Heart left ventricle (tissue), 16 donors: Measurements from ENCODE around the gene MUL1. TPM values are rescaled to one million over a fixed set of nuclear protein-coding genes. Genes with fewer than 3 reads are reported as not detected.
A peak's percentile ranks its signal among the peaks of the same experiment; 100 is the strongest.

Source experiments
- ATAC-seq, 4 donors: fragments of 200-7000 bp; cut with Tn5 transposase; one replicate each; pipeline ENCODE4 v1.9.1; 2020 to 2022; ENCODE audit warnings: moderate library complexity in 4 of 4, mild to moderate bottlenecking in 3 of 4, moderate number of reproducible peaks in 1 of 4
- DNase-seq, 5 donors: peaks; one replicate each; pipeline ENCODE4 v3.0.0-alpha.2; 2020
- H3K27ac ChIP-seq, 12 donors: fragments of 200-600 bp; sonication (generic) in 4 of 12; one replicate each; pipeline versions ENCODE4 v1.5.0 to v1.8.0; 2016 to 2022; ENCODE audit warnings: mild to moderate bottlenecking in 2 of 12
- H3K27me3 ChIP-seq, 9 donors: fragments of 200-600 bp; sonication (generic) in 2 of 9; one replicate each; pipeline versions ENCODE4 v1.5.1 to v1.8.0; 2016 to 2022; ENCODE audit warnings: mild to moderate bottlenecking in 3 of 9
- H3K36me3 ChIP-seq, 9 donors: fragments of 200-600 bp; sonication (generic) in 2 of 9; one replicate each; pipeline versions ENCODE4 v1.5.0 to v1.8.0; 2018 to 2022; ENCODE audit warnings: mild to moderate bottlenecking in 2 of 9
- H3K4me1 ChIP-seq, 12 donors: fragments of 200-600 bp; sonication (generic) in 4 of 12; one replicate each; pipeline versions ENCODE4 v1.5.0 to v1.8.0; 2016 to 2022; ENCODE audit warnings: mild to moderate bottlenecking in 3 of 12
- H3K4me3 ChIP-seq, 12 donors: fragments of 200-600 bp; sonication (generic) in 4 of 12; one replicate each; pipeline versions ENCODE4 v1.5.0 to v1.8.0; 2017 to 2022; ENCODE audit warnings: mild to moderate bottlenecking in 9 of 12, moderate library complexity in 4 of 12
- H3K9me3 ChIP-seq, 12 donors: fragments of 200-600 bp; sonication (generic) in 4 of 12; one replicate each; pipeline versions ENCODE4 v1.5.0 to v1.8.0; 2016 to 2022; ENCODE audit warnings: mild to moderate bottlenecking in 1 of 12
- POLR2A ChIP-seq, 2 donors: fragments of 450-650 bp; IDR thresholded peaks; one replicate each; pipeline ENCODE4 v1.6.1; 2017; ENCODE audit warnings: antibody characterized with exemption in 2 of 2, mild to moderate bottlenecking in 2 of 2, moderate library complexity in 2 of 2
- WGBS, 4 donors: extraction: QIAGEN DNeasy Blood & Tissue Kit in 2 of 4; methylation state at CpG; one replicate each; pipeline versions ENCODE4 v1.1.5 to v1.1.7; 2013 to 2018; 5-methylcytosine and 5-hydroxymethylcytosine counted together
- intact Hi-C, 10 donors: fragments of 100-400 bp; cut with DNase I; formaldehyde crosslinking; loops; one replicate each; pipeline versions ENCODE4 v1.11.1 to v1.14.2; 2022
- polyA plus RNA-seq, 2 donors: library from polyadenylated mRNA; stranded (reverse); fragments of 200-250 nt; gene quantifications; one replicate each; pipeline ENCODE4 v1.2.3, GENCODE V29; 2013
- total RNA-seq, 9 donors: library from RNA; depleted of rRNA in 2 of 9; stranded (reverse); fragments of >200 nt in 2 of 9; fragmentation: NEBNext Ultra II Directional in 3 of 9; extraction: Animal tissue kit (Norgen Biotek cat#: 25700) in 3 of 9; gene quantifications; one replicate each; pipeline versions ENCODE4 v1.1.0 to v1.2.4, GENCODE V29; 2016 to 2023
- TF ChIP-seq, protein P1 (sequence below), 12 donors: fragments of 200-600 bp; sonication (generic) in 4 of 12; IDR thresholded peaks; one replicate each; pipeline versions ENCODE4 v1.5.0 to v1.8.0; 2018 to 2022; ENCODE audit warnings: antibody characterized with exemption in 12 of 12, mild to moderate bottlenecking in 5 of 12
- donor health status: ischemic (EF 13 %, LVEDD 7.1; RV severe dilation, severe dysfunction).
- donor health status: healthy with polysubstance abuse.
- donor health status: DM: no; HTN: yes; CAD: no.
- donor health status: DM: no; HTN: no; CAD: no.
- donor health status: ischemic (EF 25% LVEDD 6.9; RV normal size, moderate dysfunction).
- donor health status: ischemic (EF 25% LVEDD 5.7; RV mildly dilated, moderate dysfunction).
- donor health status: healthy.
- donor health status: DM: yes; HTN: yes; CAD: no.
- donor health status: ischemic (EF 35%, LVEDD 5.7; RV mildly dilated, moderate dysfunction).
- donor health status: nonischemic (EF 11% LVEDD 7.7; RV severe dilation, severe dysfunction).
- donor health status: DM: yes; HTN: yes; CAD: no.
- donor health status: PGD.
- donor health status: ischemic (EF 29% LVEDD 5.4; RV normal size, mild dysfunction).
- donor health status: nonischemic (EF 23%, LVEDD 6.1; RV moderate dilation, normal function).

Gene MUL1
- total and polyA plus RNA-seq, 11 donors, result 12.4 to 57.3 (median 41.2) TPM

- no peak for ATAC-seq
- DNase-seq, result no peak
- H3K36me3 ChIP-seq, result peaks cover 0 to 3% (median 0%) of the 10 kb centered on the region in 9 donors
- H3K4me3 ChIP-seq, result no peak overlapping the region
- H3K27ac ChIP-seq, result no peak overlapping the region
- intact Hi-C loops, result no loop called here
- no peak for TF ChIP-seq POLR2A (IDR thresholded peaks at IDR 0.05)
- TF ChIP-seq, protein P1, sequence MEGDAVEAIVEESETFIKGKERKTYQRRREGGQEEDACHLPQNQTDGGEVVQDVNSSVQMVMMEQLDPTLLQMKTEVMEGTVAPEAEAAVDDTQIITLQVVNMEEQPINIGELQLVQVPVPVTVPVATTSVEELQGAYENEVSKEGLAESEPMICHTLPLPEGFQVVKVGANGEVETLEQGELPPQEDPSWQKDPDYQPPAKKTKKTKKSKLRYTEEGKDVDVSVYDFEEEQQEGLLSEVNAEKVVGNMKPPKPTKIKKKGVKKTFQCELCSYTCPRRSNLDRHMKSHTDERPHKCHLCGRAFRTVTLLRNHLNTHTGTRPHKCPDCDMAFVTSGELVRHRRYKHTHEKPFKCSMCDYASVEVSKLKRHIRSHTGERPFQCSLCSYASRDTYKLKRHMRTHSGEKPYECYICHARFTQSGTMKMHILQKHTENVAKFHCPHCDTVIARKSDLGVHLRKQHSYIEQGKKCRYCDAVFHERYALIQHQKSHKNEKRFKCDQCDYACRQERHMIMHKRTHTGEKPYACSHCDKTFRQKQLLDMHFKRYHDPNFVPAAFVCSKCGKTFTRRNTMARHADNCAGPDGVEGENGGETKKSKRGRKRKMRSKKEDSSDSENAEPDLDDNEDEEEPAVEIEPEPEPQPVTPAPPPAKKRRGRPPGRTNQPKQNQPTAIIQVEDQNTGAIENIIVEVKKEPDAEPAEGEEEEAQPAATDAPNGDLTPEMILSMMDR (IDR thresholded peaks at IDR 0.05), result no peak
- WGBS, 4 donors, result 79 to 85% (median 82%) methylated on average over 10 of the region's 10 CpGs
- H3K9me3 ChIP-seq, result no peaks in the 10 kb centered on the region
- H3K4me1 ChIP-seq, result peaks cover 0 to 39% (median 17%) of the 10 kb centered on the region in 12 donors
- H3K27me3 ChIP-seq, result peaks cover 14 to 88% (median 40%) of the 10 kb centered on the region in 9 donors
Observed at GRCh38 chr1:20480243-20480944, 27.6 kb downstream of the MUL1 start.

DNA sequence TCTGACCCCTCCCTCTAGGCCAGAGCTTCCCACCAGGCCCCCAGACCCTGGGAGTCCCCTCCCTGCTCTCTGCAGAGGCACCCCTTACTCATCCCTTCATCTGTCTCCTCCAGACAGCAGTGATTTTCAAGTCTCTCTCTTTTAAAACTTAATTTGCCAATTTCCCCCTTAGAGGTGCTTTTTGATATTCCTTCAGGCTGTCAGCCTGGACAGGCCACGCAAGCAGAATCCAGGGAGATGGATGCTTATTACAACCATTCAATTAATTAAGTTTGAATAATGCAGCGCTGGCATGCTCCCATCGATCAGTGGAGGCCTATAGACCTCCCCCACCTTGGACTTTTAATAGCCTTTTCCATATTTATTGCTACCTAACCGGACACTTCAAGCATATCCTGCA is 28.1 kb downstream of the MUL1 start:
- 87 to 95% (median 93%) methylated on average over 4 of the region's 4 CpGs for WGBS, 4 donors

GRCh38 chr1:20478057-20478635 is 29.8 kb downstream of the MUL1 start:
- peaks cover 0 to 24% (median 10%) of the 10 kb centered on the region in 12 donors for H3K4me1 ChIP-seq
- peak overlapping the region in 1 of 12 donors; percentile 12 for H3K27ac ChIP-seq
- H3K4me3 ChIP-seq, result no peak overlapping the region
- ATAC-seq (no peak), DNase-seq (no peak)
- H3K9me3 ChIP-seq, result no peaks in the 10 kb centered on the region
- H3K27me3 ChIP-seq, result peaks cover 0 to 73% (median 21%) of the 10 kb centered on the region in 9 donors
- intact Hi-C loops, result no loop called here
- TF ChIP-seq, protein P1 (IDR thresholded peaks at IDR 0.05), result no peak
- TF ChIP-seq POLR2A (IDR thresholded peaks at IDR 0.05), result no peak
- H3K36me3 ChIP-seq, result peaks cover 0 to 2% (median 0%) of the 10 kb centered on the region in 9 donors
- 80 to 88% (median 81%) methylated on average over 5 of the region's 5 CpGs for WGBS, 4 donors

More for the DNA sequence above, 28.1 kb downstream of the MUL1 start:
- DNase-seq (no peak), ATAC-seq (no peak)
- Histone ChIP-seq H3K4me3 (no peak overlapping the region), H3K27me3 (peaks cover 12 to 89% (median 37%) of the 10 kb centered on the region in 9 donors), H3K36me3 (peaks cover 0 to 3% (median 0%) of the 10 kb centered on the region in 9 donors), H3K9me3 (no peaks in the 10 kb centered on the region), H3K27ac (no peak overlapping the region), H3K4me1 (peaks cover 0 to 39% (median 15%) of the 10 kb centered on the region in 12 donors)
- intact Hi-C loops, result no loop called here
- TF ChIP-seq, protein P1 (IDR thresholded peaks at IDR 0.05), result no peak
- TF ChIP-seq POLR2A (IDR thresholded peaks at IDR 0.05), result no peak

DNA sequence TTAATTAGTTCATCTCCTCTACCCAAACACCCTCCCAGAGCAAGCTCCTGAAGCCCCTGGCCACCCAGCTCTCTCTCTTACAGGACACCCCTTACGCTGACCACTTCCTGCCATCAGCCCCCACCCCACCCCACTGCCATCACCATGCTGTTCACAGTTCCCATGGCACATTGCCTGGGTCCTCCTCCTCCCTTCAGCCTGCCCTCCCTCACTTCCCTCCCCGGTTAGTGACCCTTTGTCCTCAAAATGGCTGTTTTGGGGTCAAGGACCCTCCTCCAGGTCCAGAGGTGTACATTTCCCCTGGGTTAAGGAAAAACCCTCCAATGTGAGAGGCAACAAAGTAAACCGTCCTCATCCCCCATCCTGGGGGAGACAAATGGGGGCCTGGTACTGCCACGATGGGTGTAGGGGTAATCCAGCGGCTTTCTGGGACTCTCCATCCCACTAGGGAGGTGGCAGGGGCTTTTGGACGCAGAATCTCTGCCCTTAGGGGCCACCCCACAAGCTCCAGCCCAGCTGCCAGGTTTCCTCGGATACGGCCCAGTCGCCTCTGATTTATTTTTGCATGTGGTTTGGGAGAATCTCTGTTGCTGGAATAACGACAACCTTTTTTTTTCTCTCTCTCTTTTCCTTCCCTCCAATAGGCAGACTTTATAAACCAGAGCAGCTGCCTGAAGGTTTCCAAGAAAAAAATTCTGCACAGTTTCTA is 30.4 kb downstream of the MUL1 start:
- intact Hi-C loops, result no loop called here
- peak in 1 of 4 donors; percentile 59 for ATAC-seq

More for the DNA sequence above, 30.4 kb downstream of the MUL1 start:
- Histone ChIP-seq H3K4me1 (peaks cover 0 to 24% (median 10%) of the 10 kb centered on the region in 12 donors), H3K27ac (peak overlapping the region in 2 of 12 donors; percentile 39 to 45), H3K9me3 (no peaks in the 10 kb centered on the region), H3K4me3 (no peak overlapping the region), H3K36me3 (no peaks in the 10 kb centered on the region), H3K27me3 (peaks cover 0 to 69% (median 21%) of the 10 kb centered on the region in 9 donors)
- peak in 1 of 5 donors; percentile 33 for DNase-seq
- TF ChIP-seq, protein P1 (IDR thresholded peaks at IDR 0.05), result no peak
- TF ChIP-seq POLR2A (IDR thresholded peaks at IDR 0.05), result no peak
- 53 to 56% (median 55%) methylated on average over 10 of the region's 10 CpGs for WGBS, 4 donors
